Breast epithelium (tissue), 4 donors: ENCODE measurements around the gene SPP2. TPM values are rescaled to one million over a fixed set of nuclear protein-coding genes. Genes with fewer than 3 reads are reported as not detected.

Source experiments
- DNase-seq, 2 donors: peaks; one replicate each; pipeline ENCODE4 v3.0.0-alpha.2; 2019; ENCODE audit warnings: low spot score in 2 of 2
- H3K27ac ChIP-seq, 2 donors: fragments of 200-600 bp; sonication (generic) in 1 of 2; one replicate each; pipeline ENCODE4 v1.5.1; 2016 to 2019; ENCODE audit warnings: mild to moderate bottlenecking in 1 of 2
- H3K27me3 ChIP-seq, 2 donors: fragments of 200-600 bp; sonication (generic) in 1 of 2; one replicate each; pipeline versions ENCODE4 v1.5.1 to v1.6.0; 2017 to 2019; ENCODE audit warnings: control low read depth in 1 of 2, mild to moderate bottlenecking in 1 of 2
- H3K36me3 ChIP-seq: fragments of 200-600 bp; one replicate; pipeline ENCODE4 v1.5.1; 2019
- H3K4me1 ChIP-seq, 2 donors: fragments of 200-600 bp; sonication (generic); one replicate each; pipeline ENCODE4 v1.5.1; 2016 to 2019; ENCODE audit warnings: control low read depth in 1 of 2
- H3K4me3 ChIP-seq, 3 donors: fragments of 200-600 bp; sonication (generic); 1 replicate in 2 of 3; 2 replicates in 1 of 3; pipeline ENCODE4 v1.5.1; 2016 to 2019; ENCODE audit warnings: mild to moderate bottlenecking in 3 of 3, moderate library complexity in 2 of 3
- H3K9me3 ChIP-seq, 2 donors: fragments of 200-600 bp; sonication (generic) in 1 of 2; one replicate each; pipeline ENCODE4 v1.5.1; 2016 to 2019; ENCODE audit warnings: control low read depth in 1 of 2
- CTCF ChIP-seq, 3 donors: fragments of 450-650 bp; IDR thresholded peaks; one replicate each; pipeline ENCODE4 v1.5.1; 2016 to 2017; ENCODE audit warnings: antibody characterized with exemption in 3 of 3, mild to moderate bottlenecking in 3 of 3, moderate library complexity in 3 of 3
- POLR2A ChIP-seq: fragments of 450-650 bp; IDR thresholded peaks from one replicate; pipeline ENCODE4 v1.6.1; 2016; ENCODE audit warnings: antibody characterized with exemption, mild to moderate bottlenecking, moderate library complexity
- POLR2AphosphoS5 ChIP-seq, 3 donors: sonication (generic); formaldehyde crosslinking; IDR thresholded peaks; one replicate each; pipeline ENCODE4 v1.6.1; 2017; ENCODE audit warnings: antibody characterized with exemption in 3 of 3
- intact Hi-C: fragments of 100-400 bp; cut with DNase I; formaldehyde crosslinking; loops from one replicate; pipeline ENCODE4 v1.15.1; 2023; ENCODE audit warnings: low total_unique reads
- total RNA-seq, 3 donors: library from RNA; depleted of rRNA; stranded (reverse); fragments of >200 nt; gene quantifications; one replicate each; pipeline ENCODE4 v1.1.0, GENCODE V29; 2016

Gene SPP2
- total RNA-seq, 3 donors from 2014 or later: not detected

- Histone ChIP-seq H3K27me3 (no peaks in the 10 kb centered on the region), H3K9me3 (no peaks in the 10 kb centered on the region), H3K27ac (no peak overlapping the region), H3K4me3 (no peak overlapping the region), H3K4me1 (no peaks in the 10 kb centered on the region), H3K36me3 (no peaks in the 10 kb centered on the region)
- intact Hi-C loops: no loop called here
- no peak for DNase-seq
- TF ChIP-seq POLR2A: no peak
Observed at GRCh38 chr2:234020332-234020731, 30.2 kb upstream of the SPP2 start.

GRCh38 chr2:234022424-234022823, 28.1 kb upstream of the SPP2 start:
- Histone ChIP-seq H3K36me3 (no peaks in the 10 kb centered on the region), H3K27me3 (no peaks in the 10 kb centered on the region), H3K9me3 (no peaks in the 10 kb centered on the region), H3K27ac (no peak overlapping the region), H3K4me3 (no peak overlapping the region), H3K4me1 (no peaks in the 10 kb centered on the region)
- intact Hi-C loops: no loop called here
- no peak for TF ChIP-seq POLR2AphosphoS5 (IDR thresholded peaks at IDR 0.05)
- no peak for TF ChIP-seq CTCF (IDR thresholded peaks at IDR 0.05)
- TF ChIP-seq POLR2A: no peak
- no peak for DNase-seq

- TF ChIP-seq CTCF (IDR thresholded peaks at IDR 0.05): no peak
- TF ChIP-seq POLR2A: no peak
- TF ChIP-seq POLR2AphosphoS5 (IDR thresholded peaks at IDR 0.05): no peak
- intact Hi-C loops: no loop called here
- H3K4me3 ChIP-seq: no peak overlapping the region
- H3K27me3 ChIP-seq: no peaks in the 10 kb centered on the region
- H3K27ac ChIP-seq: no peak overlapping the region
- no peaks in the 10 kb centered on the region for H3K4me1 ChIP-seq
- H3K36me3 ChIP-seq: no peaks in the 10 kb centered on the region
- no peak for DNase-seq
- H3K9me3 ChIP-seq: no peaks in the 10 kb centered on the region
Observed at GRCh38 chr2:234024304-234024703, 26.2 kb upstream of the SPP2 start.

- Histone ChIP-seq H3K27ac (peak overlapping the region in 1 of 2 donors; percentile 43), H3K9me3 (no peaks in the 10 kb centered on the region), H3K4me1 (no peaks in the 10 kb centered on the region), H3K4me3 (peak overlapping the region; percentile 17 to 65 (median 42)), H3K27me3 (no peaks in the 10 kb centered on the region), H3K36me3 (no peaks in the 10 kb centered on the region)
- TF ChIP-seq POLR2A (no peak), CTCF (IDR thresholded peaks at IDR 0.05) (no peak), POLR2AphosphoS5 (IDR thresholded peaks at IDR 0.05) (no peak)
- DNase-seq: no peak
- intact Hi-C loops: no loop called here
Observed at GRCh38 chr2:234025466-234025865, 25.0 kb upstream of the SPP2 start.

DNA sequence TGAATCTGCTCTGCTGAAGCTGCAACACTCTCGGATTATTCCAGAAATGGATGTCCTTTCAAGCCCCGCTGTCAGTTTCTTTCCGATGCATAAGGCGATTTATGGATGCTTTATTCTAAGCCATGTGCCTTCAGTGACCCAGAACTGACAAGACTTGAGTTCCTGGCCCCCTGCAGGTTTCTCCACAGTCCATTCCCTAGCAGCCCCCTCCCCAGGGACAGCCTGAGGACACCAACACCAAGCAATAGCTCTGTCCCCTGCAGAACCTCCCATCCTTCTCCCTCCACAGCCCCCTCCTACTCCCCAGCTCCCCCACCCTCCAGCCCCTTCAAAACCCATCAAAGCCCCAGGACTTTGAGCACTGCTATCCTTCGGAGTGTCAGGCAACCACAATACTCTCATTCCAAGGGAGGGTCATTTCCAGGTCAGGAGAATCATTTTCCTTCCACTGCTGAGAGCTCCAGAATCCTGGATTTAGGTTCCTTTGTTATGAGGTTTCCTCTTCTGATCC, 24.6 kb upstream of the SPP2 start:
- Histone ChIP-seq H3K9me3 (no peaks in the 10 kb centered on the region), H3K4me3 (peak overlapping the region; percentile 17 to 65 (median 42)), H3K27me3 (no peaks in the 10 kb centered on the region), H3K27ac (peak overlapping the region in 1 of 2 donors; percentile 43), H3K4me1 (no peaks in the 10 kb centered on the region), H3K36me3 (no peaks in the 10 kb centered on the region)
- TF ChIP-seq CTCF (IDR thresholded peaks at IDR 0.05): no peak
- no peak for TF ChIP-seq POLR2A
- TF ChIP-seq POLR2AphosphoS5 (IDR thresholded peaks at IDR 0.05): no peak
- intact Hi-C loops: no loop called here
- no peak for DNase-seq

DNA sequence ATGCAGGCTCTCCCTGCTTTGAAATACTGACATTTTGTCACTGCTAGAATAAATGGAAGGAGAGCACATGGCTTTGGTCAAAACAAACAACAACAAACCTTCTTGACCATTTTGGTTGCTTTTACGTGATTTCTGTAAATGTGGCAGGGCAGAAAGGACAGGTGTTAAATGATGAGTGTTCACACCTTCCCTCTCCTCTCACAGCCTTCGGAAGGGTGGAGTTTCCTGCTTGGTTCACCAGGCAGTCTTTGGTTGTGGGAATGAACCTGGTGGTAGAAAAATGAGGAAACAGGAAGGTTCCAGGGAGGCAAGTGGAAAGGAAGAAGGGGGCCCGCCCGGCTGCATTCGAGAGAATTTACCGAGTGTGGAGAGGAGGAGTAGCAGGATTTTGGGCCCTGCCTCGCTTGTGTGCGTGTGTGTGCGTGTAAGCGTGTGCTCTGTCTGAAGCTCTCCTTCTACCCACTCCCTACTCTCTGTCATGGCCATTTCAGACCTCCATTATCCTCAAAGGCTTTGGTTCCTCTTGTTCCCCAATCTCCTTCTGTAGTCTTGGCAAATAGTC, 23.7 kb upstream of the SPP2 start:
- TF ChIP-seq CTCF (IDR thresholded peaks at IDR 0.05): no peak
- TF ChIP-seq POLR2AphosphoS5 (IDR thresholded peaks at IDR 0.05): no peak
- no peak for TF ChIP-seq POLR2A
- no peak for DNase-seq
- Histone ChIP-seq H3K27ac (no peak overlapping the region), H3K27me3 (no peaks in the 10 kb centered on the region), H3K36me3 (no peaks in the 10 kb centered on the region), H3K9me3 (no peaks in the 10 kb centered on the region), H3K4me1 (no peaks in the 10 kb centered on the region), H3K4me3 (no peak overlapping the region)
- intact Hi-C loops: no loop called here
